H9 (cell line): ENCODE data around the gene PBX1. TPM values are rescaled to one million over a fixed set of nuclear protein-coding genes. Genes with fewer than 3 reads are reported as not detected.

Source experiments
- DNase-seq: peaks from one replicate; pipeline ENCODE4 v3.0.0-alpha.2; 2017
- H2AFZ ChIP-seq: one replicate; pipeline ENCODE4 v1.6.1; 2013; ENCODE audit warnings: mild to moderate bottlenecking, low read length, control low read depth, moderate library complexity
- H2AK5ac ChIP-seq: 2 replicates; pipeline ENCODE4 v1.6.1; 2013; ENCODE audit warnings: low read length, control low read depth, mixed read lengths; ENCODE audit not compliant: insufficient read length
- H2BK120ac ChIP-seq: one replicate; pipeline ENCODE4 v1.6.1; 2013; ENCODE audit warnings: low read depth, mild to moderate bottlenecking, low read length, control low read depth, inconsistent platforms; ENCODE audit not compliant: poor library complexity, severe bottlenecking
- H2BK12ac ChIP-seq: 2 replicates; pipeline ENCODE4 v1.6.1; 2013; ENCODE audit warnings: low read length, control low read depth, mixed read lengths, low read depth; ENCODE audit not compliant: insufficient read length
- H2BK15ac ChIP-seq: 2 replicates; pipeline ENCODE4 v1.6.1; 2013; ENCODE audit warnings: low read depth, low read length, control low read depth
- H2BK20ac ChIP-seq: one replicate; pipeline ENCODE4 v1.6.1; 2013; ENCODE audit warnings: low read depth, mild to moderate bottlenecking, low read length, control low read depth, inconsistent platforms; ENCODE audit not compliant: poor library complexity, severe bottlenecking
- H2BK5ac ChIP-seq: 2 replicates; pipeline ENCODE4 v1.6.1; 2013; ENCODE audit warnings: low read length, control low read depth, mixed read lengths; ENCODE audit not compliant: insufficient read length
- H3K14ac ChIP-seq: 2 replicates; pipeline ENCODE4 v1.6.1; 2013; ENCODE audit warnings: low read length, control low read depth; ENCODE audit not compliant: insufficient read depth
- H3K18ac ChIP-seq: 2 replicates; pipeline ENCODE4 v1.6.1; 2013; ENCODE audit warnings: low read depth, mild to moderate bottlenecking, mixed read lengths, low read length, control low read depth; ENCODE audit not compliant: insufficient read length
- H3K23ac ChIP-seq: 2 replicates; pipeline ENCODE4 v1.6.1; 2013; ENCODE audit warnings: low read length, control low read depth, mixed read lengths, low read depth; ENCODE audit not compliant: insufficient read length
- H3K23me2 ChIP-seq: 2 replicates; pipeline ENCODE4 v1.6.1; 2013; ENCODE audit warnings: low read depth, mild to moderate bottlenecking, mixed read lengths, low read length, control low read depth; ENCODE audit not compliant: insufficient read length, poor library complexity, severe bottlenecking
- H3K27ac ChIP-seq: 2 replicates; pipeline ENCODE4 v1.5.1; 2013; ENCODE audit warnings: low read length, control low read depth, mixed read lengths, low read depth; ENCODE audit not compliant: insufficient read length
- H3K27me3 ChIP-seq: 2 replicates; pipeline ENCODE4 v1.6.1; 2013; ENCODE audit warnings: low read length, control low read depth, inconsistent platforms; ENCODE audit not compliant: insufficient read depth
- H3K4ac ChIP-seq: 2 replicates; pipeline ENCODE4 v1.6.1; 2013; ENCODE audit warnings: low read depth, mild to moderate bottlenecking, control low read depth, inconsistent platforms, low read length, moderate library complexity
- H3K4me1 ChIP-seq: 2 replicates; pipeline ENCODE4 v1.6.1; 2013; ENCODE audit warnings: low read length, control low read depth, inconsistent platforms; ENCODE audit not compliant: insufficient read depth
- H3K4me2 ChIP-seq: 2 replicates; pipeline ENCODE4 v1.6.1; 2013; ENCODE audit warnings: low read length, control low read depth, mixed read lengths; ENCODE audit not compliant: insufficient read length, insufficient read depth
- H3K56ac ChIP-seq: 2 replicates; pipeline ENCODE4 v1.6.1; 2013; ENCODE audit warnings: low read depth, mild to moderate bottlenecking, mixed read lengths, low read length, control low read depth; ENCODE audit not compliant: insufficient read length
- H3K79me1 ChIP-seq: 2 replicates; pipeline ENCODE4 v1.6.1; 2013; ENCODE audit warnings: low read depth, mild to moderate bottlenecking, moderate library complexity, low read length, control low read depth, inconsistent platforms; ENCODE audit not compliant: insufficient read depth, poor library complexity, severe bottlenecking
- H3K79me2 ChIP-seq: 2 replicates; pipeline ENCODE4 v1.6.1; 2013; ENCODE audit warnings: low read length, control low read depth, inconsistent platforms; ENCODE audit not compliant: insufficient read depth
- H3K9ac ChIP-seq: 2 replicates; pipeline ENCODE4 v1.6.1; 2013; ENCODE audit warnings: low read length, control low read depth, mixed read lengths; ENCODE audit not compliant: insufficient read length; ENCODE audit errors: extremely low read depth
- H3K9me3 ChIP-seq: one replicate; pipeline ENCODE4 v1.6.1; 2013; ENCODE audit warnings: low read depth, low read length, inconsistent platforms; ENCODE audit not compliant: control insufficient read depth
- H3T11ph ChIP-seq: one replicate; pipeline ENCODE4 v1.6.1; 2013; ENCODE audit warnings: mild to moderate bottlenecking, low read length, control low read depth, inconsistent platforms
- H4K20me1 ChIP-seq: one replicate; pipeline ENCODE4 v1.6.1; 2013; ENCODE audit not compliant: control insufficient read depth, insufficient read length, insufficient read depth
- H4K5ac ChIP-seq: 2 replicates; pipeline ENCODE4 v1.6.1; 2013; ENCODE audit warnings: low read depth, mild to moderate bottlenecking, mixed read lengths, low read length, control low read depth; ENCODE audit not compliant: insufficient read length
- H4K8ac ChIP-seq: replicated peaks from 2 replicates; pipeline ENCODE4 v1.6.1; 2013; ENCODE audit warnings: low read length, control low read depth, mixed read lengths, low read depth; ENCODE audit not compliant: insufficient read length
- H4K91ac ChIP-seq: 2 replicates; pipeline ENCODE4 v1.6.1; 2013; ENCODE audit warnings: low read depth, mild to moderate bottlenecking, moderate library complexity, mixed read lengths, low read length, control low read depth; ENCODE audit not compliant: insufficient read length
- H3K27ac Mint-ChIP-seq, 3 experiments: 2 replicates in 2 of 3; 3 replicates in 1 of 3; pipeline ENCODE4 v1.8.0; 2020 to 2021; ENCODE audit warnings: mixed read lengths in 3 of 3, mild to moderate bottlenecking in 1 of 3, moderate library complexity in 1 of 3
- H3K27me3 Mint-ChIP-seq: 2 replicates; pipeline ENCODE4 v1.8.0; 2021; ENCODE audit warnings: low read depth, mild to moderate bottlenecking, moderate library complexity, mixed read lengths
- H3K36me3 Mint-ChIP-seq, 3 experiments: 2 replicates in 2 of 3; 3 replicates in 1 of 3; pipeline ENCODE4 v1.8.0; 2020 to 2021; ENCODE audit warnings: low read depth in 3 of 3, mixed read lengths in 3 of 3; ENCODE audit not compliant: insufficient read depth in 1 of 3
- H3K4me1 Mint-ChIP-seq, 2 experiments: 2 replicates each; pipeline ENCODE4 v1.8.0; 2020; ENCODE audit warnings: mixed read lengths in 2 of 2
- H3K4me3 Mint-ChIP-seq, 2 experiments: 2 replicates in 1 of 2; 3 replicates in 1 of 2; pipeline ENCODE4 v1.8.0; 2020 to 2021; ENCODE audit warnings: mild to moderate bottlenecking in 2 of 2, mixed read lengths in 2 of 2, moderate library complexity in 1 of 2
- H3K9me3 Mint-ChIP-seq, 2 experiments: 2 replicates in 1 of 2; 3 replicates in 1 of 2; pipeline ENCODE4 v1.8.0; 2020; ENCODE audit warnings: mild to moderate bottlenecking in 2 of 2, mixed read lengths in 2 of 2, moderate library complexity in 1 of 2
- WGBS: extraction: QIAGEN DNeasy Blood & Tissue Kit; methylation state at CpG from one replicate; pipeline ENCODE4 v1.1.7; 2013; ENCODE audit warnings: missing lambda C conversion rate, low lambda C conversion rate, mixed read lengths; ENCODE audit not compliant: insufficient read length; ENCODE audit errors: extremely low coverage; 5-methylcytosine and 5-hydroxymethylcytosine counted together
- total RNA-seq: library from RNA; stranded (reverse); gene quantifications from 2 replicates; pipeline ENCODE4 v1.2.1, GENCODE V29; 2021
- TF ChIP-seq, protein P1 (sequence below): fragments of 200-600 bp; sonication (generic); conservative IDR thresholded peaks from 3 replicates; pipeline ENCODE4 v1.8.0; 2021; ENCODE audit warnings: antibody characterized with exemption, mild to moderate bottlenecking

PBX1 gene
- total RNA-seq, 1 experiment from 2014 or later: 142 TPM

GRCh38 chr1:164865385-164865784 is 306.4 kb downstream of the PBX1 start:
- Mint-ChIP-seq H3K4me1 (peaks cover 9 to 16% of the 10 kb centered on the region in 2 experiments), H3K27ac (no peak overlapping the region), H3K36me3 (no peaks in the 10 kb centered on the region), H3K9me3 (no peaks in the 10 kb centered on the region), H3K4me3 (no peak overlapping the region), H3K27me3 (peaks cover 45% of the 10 kb centered on the region)
- Histone ChIP-seq H3K23ac (no peak overlapping the region), H3K9ac (no peak overlapping the region), H3T11ph (no peak overlapping the region), H4K20me1 (no peaks in the 10 kb centered on the region), H2AFZ (no peak overlapping the region), H3K79me2 (no peaks in the 10 kb centered on the region), H2BK120ac (no peak overlapping the region), H3K18ac (no peak overlapping the region), H3K56ac (no peak overlapping the region), H4K91ac (no peak overlapping the region), H4K8ac (no peak overlapping the region), H2BK5ac (no peak overlapping the region), H4K5ac (no peak overlapping the region), H3K79me1 (no peaks in the 10 kb centered on the region), H2BK12ac (no peak overlapping the region), H3K27ac (no peak overlapping the region), H3K4me2 (no peak overlapping the region), H3K9me3 (no peaks in the 10 kb centered on the region), H3K27me3 (no peaks in the 10 kb centered on the region; the same call in 1 of the 2 replicates), H2BK15ac (no peak overlapping the region), H3K23me2 (no peaks in the 10 kb centered on the region), H3K4ac (no peak overlapping the region), H3K4me1 (no peaks in the 10 kb centered on the region), H2BK20ac (no peak overlapping the region), H2AK5ac (no peak overlapping the region), H3K14ac (no peak overlapping the region)
- no peak for DNase-seq
- TF ChIP-seq, protein P1, sequence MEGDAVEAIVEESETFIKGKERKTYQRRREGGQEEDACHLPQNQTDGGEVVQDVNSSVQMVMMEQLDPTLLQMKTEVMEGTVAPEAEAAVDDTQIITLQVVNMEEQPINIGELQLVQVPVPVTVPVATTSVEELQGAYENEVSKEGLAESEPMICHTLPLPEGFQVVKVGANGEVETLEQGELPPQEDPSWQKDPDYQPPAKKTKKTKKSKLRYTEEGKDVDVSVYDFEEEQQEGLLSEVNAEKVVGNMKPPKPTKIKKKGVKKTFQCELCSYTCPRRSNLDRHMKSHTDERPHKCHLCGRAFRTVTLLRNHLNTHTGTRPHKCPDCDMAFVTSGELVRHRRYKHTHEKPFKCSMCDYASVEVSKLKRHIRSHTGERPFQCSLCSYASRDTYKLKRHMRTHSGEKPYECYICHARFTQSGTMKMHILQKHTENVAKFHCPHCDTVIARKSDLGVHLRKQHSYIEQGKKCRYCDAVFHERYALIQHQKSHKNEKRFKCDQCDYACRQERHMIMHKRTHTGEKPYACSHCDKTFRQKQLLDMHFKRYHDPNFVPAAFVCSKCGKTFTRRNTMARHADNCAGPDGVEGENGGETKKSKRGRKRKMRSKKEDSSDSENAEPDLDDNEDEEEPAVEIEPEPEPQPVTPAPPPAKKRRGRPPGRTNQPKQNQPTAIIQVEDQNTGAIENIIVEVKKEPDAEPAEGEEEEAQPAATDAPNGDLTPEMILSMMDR: no peak
- no CpG with 5 or more reads among the region's 4 CpGs for WGBS
